GM12891 (cell line): Measurements from ENCODE around the gene EBP.

Source experiments
- POLR2A ChIP-seq: IDR thresholded peaks from 2 replicates; pipeline ENCODE4 v1.6.1; 2011; ENCODE audit warnings: low read depth, low read length, control low read depth
- POLR2AphosphoS5 ChIP-seq: IDR thresholded peaks from 2 replicates; pipeline ENCODE4 v1.6.1; 2011; ENCODE audit warnings: low read depth, low read length, control low read depth
- SPI1 ChIP-seq: IDR thresholded peaks from 2 replicates; pipeline ENCODE4 v1.6.1; 2011; ENCODE audit warnings: low read depth, low read length, control low read depth
- TAF1 ChIP-seq: IDR thresholded peaks from 2 replicates; pipeline ENCODE4 v1.6.1; 2011; ENCODE audit warnings: low read depth, low read length, control low read depth

DNA sequence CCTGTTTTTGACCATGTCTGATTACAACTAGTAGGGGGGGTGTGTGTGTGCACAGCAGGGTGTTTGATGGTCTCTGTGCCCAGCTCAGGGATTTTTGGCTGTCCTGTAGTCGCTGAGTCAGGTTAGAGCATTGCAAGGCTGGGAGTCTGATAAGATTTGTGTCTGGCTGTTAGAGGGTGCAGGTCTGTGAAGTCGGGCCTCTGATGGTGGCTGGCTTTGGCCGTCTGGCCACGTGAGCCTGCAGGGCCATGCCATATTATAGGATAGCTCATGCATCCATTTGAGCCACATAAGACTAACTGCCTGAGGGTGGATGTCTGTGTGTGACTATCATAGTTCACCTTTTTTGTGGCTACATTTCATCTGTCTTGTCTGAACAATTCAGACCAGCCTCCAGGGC is 7.9 kb upstream of the EBP start:
- no peak for TF ChIP-seq POLR2AphosphoS5
- no peak for TF ChIP-seq TAF1
- no peak for TF ChIP-seq POLR2A
- TF ChIP-seq SPI1, result no peak
